Kasumi-1 (cell line): ENCODE results near the gene KDM5A.
"Not testable (repeated sequence)": the region's sequence is repeated elsewhere in the genome, so short reads cannot be mapped to it uniquely, and the experiment has no call there.

Source experiments
- DNase-seq, 2 experiments: peaks; one replicate each; lab custom pipeline; 2025; lab: John Stamatoyannopoulos, UW

KDM5A gene

DNA sequence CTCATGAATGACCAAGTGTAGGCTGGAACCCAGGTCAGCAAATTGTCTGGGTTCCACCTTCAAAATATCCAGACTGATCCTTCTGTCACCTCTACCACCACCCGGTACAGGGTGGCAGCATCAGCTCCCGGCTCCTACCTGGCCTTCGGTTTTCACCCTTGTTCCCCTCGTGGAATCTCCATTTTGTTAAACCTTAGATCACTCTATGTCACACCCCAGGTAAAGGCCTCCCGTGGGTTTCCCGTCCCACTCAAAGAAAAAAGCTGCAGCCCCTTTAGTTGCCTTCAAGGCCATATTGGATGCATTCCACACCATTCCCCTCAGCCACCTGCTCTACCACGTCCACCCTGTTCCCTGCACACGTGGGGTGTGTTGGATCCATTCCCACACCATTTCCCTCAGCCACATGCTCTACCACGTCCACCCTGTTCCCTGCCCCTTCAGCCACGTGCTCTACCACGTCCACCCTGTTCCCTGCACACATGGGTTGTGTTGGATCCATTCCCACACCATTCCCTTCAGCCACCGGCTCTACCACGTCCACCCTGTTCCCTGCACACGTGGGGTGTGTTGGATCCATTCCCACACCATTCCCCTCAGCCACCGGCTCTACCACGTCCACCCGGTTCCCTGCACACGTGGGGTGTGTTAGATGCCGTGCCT, 150.3 kb downstream of the KDM5A start:
- DNase-seq = no peak

DNA sequence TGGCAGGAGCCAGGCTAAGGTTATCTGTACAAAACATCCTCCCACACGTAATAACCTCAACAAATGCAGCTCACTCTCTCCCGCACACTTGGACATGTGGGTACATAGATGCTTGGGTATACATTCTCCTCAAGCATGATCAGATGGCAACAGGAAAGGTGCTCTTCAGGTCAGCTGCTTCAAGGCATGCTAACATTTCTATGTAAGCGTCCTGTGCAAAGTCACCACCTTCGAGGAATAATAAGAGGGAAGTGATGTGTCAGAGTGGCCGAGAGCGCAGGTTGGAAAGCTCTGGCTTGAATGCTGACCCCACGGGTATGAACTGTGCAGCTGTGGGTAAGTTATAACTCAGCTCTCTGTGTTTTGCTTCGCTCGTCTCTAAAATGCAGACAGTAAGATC, 151.0 kb downstream of the KDM5A start:
- no peak for DNase-seq

DNA sequence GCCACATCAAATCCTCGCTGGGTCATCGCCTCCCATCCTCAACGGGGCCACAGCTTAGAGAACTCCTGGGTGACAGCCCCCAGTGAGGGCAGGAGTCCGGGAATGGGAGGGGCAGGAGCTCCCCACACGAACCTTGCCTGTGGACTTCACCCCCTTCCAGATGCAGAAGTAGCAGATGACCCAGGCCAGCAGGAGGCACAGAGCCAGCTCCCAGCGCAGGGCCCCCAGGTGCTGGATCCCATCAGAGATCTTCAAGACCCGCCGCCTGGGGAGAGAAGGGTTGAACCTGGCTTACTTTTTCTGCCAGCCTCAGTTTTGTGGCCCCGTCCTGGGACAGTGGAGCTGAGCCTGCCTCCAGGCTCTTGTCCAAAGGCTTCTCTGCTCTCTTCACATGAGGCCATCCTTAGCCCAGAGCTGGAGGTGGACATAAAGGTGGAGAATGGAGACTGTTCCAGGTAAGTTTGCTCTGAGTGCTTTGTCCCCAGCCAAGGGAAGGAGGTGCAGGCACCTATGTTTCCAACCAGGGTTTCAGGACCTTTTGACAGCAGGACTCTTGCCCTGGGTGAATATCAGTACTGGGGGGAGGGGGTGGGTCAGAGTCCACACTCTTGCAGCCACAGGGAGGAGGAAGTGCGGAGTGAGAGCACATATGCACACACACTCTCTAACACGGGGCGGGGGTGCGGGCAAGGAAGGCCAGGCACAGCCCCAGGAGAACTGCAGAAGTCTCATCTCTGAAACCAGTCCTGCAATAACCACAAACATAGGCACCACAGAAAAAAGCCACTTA, 151.9 kb downstream of the KDM5A start:
- DNase-seq = no peak

DNA sequence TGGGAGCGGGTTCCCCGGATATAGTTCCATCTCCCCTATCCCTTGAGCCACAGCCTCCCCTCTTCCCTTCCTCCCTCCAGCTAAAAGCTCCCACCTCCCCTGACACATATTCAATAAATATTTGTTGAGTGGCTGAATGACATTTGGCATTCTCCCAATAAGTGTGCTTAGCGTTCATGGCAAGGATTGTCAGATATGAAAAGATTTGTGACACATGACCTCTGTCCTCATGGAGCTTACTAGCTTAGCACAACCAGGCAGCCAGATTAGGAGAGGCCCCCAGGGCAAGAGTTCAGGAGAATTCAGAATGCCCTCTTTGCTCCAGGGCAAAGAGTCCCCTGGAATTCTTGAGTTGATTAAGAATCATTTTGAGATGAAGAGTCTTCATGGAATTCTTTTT, 152.7 kb downstream of the KDM5A start:
- DNase-seq = no peak

DNA sequence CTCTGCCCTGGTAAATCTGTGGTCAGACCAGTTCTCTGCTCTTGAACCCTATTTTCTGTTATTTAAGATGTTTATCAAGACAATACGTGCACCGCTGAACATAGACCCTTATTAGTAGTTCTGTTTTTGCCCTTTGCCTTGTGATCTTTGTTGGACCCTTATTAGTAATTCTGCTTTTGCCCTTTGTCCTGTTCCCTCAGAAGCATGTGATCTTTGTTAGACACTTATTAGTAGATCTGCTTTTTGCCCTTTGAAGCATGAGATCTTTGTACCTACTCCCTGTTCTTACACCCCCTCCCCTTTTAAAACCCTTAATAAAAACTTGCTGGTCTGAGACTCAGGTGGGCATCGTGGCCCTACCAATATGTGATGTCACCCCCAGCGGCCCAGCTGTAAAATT, 153.2 kb downstream of the KDM5A start:
- DNase-seq = not testable (repeated sequence)

DNA sequence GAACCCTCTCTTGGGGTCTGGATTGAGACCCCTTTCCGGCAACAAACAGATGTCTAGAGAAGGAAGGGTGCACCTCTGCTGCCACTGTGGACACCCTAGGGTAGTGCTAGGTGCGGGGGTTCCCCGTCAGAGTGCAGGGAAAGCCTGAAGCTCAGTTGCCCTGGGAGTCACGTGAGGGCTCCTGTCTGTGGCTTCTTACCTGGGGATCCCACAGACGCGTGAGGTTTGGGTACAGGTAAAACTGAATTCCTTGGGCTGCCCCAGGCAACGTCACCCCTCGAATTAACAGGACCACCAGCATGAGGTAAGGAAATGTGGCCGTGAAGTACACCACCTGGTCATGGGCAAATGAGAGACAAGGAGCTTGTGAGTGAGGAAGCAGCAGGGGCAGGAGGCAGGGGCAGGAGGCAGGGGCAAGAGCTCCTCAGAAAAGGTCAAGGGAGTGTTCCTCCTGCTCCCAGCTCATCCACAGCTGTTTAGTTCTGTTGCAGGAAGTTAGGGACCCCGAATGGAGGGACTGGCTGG, 154.2 kb downstream of the KDM5A start:
- no peak for DNase-seq

DNA sequence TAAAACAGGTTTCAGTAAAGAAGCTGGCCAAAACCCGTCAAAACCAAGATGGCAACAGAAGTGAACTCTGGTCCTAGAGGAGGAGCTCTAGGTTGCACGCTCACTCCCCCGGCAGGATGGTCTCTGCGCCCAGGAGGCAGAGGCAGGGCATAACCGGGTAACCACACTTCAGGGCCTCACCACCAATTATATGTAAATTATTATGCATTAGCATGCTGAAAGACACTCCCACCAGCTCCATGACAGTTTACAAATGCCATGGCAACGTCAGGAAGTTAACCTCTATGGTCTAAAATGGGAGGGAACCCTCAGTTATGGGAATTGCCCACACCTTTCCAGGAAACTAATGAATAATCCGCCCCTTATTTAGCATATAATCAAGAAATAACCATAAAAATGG, 155.1 kb downstream of the KDM5A start:
- DNase-seq = no peak

DNA sequence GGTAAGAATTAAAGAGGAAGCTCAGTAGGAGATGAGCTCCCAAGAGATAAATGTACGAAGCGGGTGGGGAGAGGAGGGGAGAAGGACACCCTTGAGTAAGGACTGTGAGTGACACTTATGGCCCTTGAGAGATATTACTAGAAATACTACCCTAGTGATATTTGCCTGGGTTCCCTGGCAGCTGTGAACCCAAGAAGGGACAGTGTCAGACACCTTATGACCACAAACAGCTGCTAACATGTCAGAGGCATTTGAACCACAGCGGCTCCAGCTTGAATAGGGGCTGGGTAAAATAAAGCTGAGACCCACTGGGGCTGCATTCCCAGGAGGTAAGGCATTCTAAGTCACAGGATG, 155.5 kb downstream of the KDM5A start:
- DNase-seq = no peak

DNA sequence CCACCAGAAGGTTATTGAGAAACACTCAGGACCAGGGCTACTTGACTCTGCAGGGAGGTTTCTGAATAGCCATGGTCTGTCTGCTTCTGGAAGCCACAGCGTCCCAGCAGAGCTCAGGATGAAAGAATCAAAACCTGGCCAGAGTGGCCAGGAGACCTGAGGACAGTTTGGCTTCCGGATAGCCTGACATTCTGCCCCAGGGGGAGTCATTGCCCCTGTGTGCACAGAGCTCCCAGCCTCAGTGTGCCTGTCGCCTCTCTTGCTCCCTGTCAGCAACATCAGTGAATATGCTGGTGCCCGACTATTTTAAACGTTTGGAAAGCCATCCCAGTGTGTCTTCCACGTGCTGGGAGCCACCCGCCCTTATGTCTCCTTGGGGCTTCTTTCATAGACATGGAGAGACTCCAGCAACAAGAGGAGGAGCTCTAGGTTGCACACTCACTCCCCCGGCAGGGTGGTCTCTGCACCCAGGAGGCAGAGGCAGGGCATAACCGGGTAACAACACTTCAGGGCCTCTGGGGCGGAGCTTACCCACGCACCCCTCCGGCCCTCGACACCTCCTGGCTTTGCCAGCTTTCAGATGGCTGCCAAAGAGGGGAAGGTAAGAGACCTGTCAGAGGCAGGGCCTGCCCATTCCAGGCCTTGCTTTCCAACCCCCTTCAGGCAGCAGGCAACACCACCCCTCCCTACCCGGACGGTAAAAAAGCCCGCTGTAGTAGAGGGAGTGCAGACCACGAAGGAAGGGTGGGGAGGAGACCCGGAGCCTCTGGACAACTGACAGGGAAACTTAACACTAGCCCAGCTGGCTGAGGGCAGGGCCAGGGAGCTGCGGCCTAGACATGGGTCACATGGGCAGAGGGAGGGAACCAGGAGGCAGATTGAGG, 156.1 kb downstream of the KDM5A start:
- DNase-seq = peak; percentile 52 to 57

DNA sequence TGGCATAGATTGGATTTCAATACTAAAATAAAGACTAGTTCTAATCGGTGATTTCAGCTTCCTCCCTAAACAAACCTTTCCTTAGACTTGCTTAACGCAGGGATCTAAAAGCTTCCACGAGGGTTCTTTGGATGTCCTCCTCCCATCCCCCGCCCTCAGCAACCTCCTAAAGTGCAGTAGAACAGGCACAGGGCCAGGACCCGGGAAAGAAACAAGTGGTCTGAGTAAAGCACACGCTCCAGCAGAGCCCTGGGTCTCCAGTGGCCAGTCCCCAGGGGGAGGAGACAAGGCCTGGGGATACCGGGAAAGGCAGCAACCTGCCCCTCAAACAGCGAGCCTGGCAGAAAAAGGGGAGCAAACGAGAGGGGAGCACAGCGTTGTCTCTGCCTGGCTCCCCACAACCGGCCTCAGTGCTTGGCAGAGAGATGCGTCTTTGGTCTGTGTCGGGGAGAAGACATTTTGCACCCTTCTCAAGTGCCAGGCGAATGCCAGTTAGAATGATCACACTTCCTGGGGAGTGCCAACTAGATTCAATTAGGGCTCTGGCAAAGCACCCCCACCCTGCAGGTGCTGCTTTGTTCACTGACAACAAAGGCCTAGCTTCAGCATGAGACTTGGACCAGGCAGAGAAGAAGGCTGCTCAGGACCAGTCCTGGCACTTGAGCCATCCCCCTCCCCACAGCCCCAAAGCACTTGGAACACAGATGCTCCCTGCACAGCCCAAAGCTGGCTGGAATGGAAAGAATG, 158.0 kb downstream of the KDM5A start:
- no peak for DNase-seq
